ENCODE data around the gene PPP1R8.
"Not testable (repeated sequence)": the region's sequence is repeated elsewhere in the genome, so short reads cannot be mapped to it uniquely, and the experiment has no call there.

The PPP1R8 gene

GRCh38 chr1:27830621-27831440 lies at the start of gene PPP1R8:
PPP1R8 (plus strand) TSS chr1:27830782; CDS start chr1:27830836, 54 bp downstream.
- peak; percentile 83 for DNase-seq (ENCODE audit: low read depth)

- DNase-seq (ENCODE audit: low read depth) = no peak
These were observed 47.6 kb upstream of the PPP1R8 start for GRCh38 chr1:27782950-27783349.

GRCh38 chr1:27784700-27785099 lies 45.9 kb upstream of the PPP1R8 start:
- DNase-seq (ENCODE audit: low read depth) = no peak

GRCh38 chr1:27785781-27786455 lies 44.7 kb upstream of the PPP1R8 start:
- DNase-seq (ENCODE audit: low read depth) = no peak

- DNase-seq (ENCODE audit: low read depth) = no peak
These were observed 42.7 kb upstream of the PPP1R8 start for GRCh38 chr1:27787895-27788294.

- DNase-seq (ENCODE audit: low read depth) = no peak
These were observed 41.0 kb upstream of the PPP1R8 start for GRCh38 chr1:27789540-27790041.

GRCh38 chr1:27790270-27790669 lies 40.3 kb upstream of the PPP1R8 start:
- DNase-seq (ENCODE audit: low read depth) = not testable (repeated sequence)

GRCh38 chr1:27795601-27796000 lies 35.0 kb upstream of the PPP1R8 start:
- DNase-seq (ENCODE audit: low read depth) = no peak

GRCh38 chr1:27804791-27805190 lies 25.8 kb upstream of the PPP1R8 start:
- DNase-seq (ENCODE audit: low read depth) = no peak

- DNase-seq (ENCODE audit: low read depth) = no peak
These were observed 23.8 kb upstream of the PPP1R8 start for GRCh38 chr1:27806758-27807157.

- no peak for DNase-seq (ENCODE audit: low read depth)
These were observed 23.2 kb upstream of the PPP1R8 start for GRCh38 chr1:27807385-27807784.

- DNase-seq (ENCODE audit: low read depth) = not testable (repeated sequence)
These were observed 22.5 kb upstream of the PPP1R8 start for GRCh38 chr1:27808131-27808530.

- DNase-seq (ENCODE audit: low read depth) = no peak
These were observed 20.7 kb upstream of the PPP1R8 start for GRCh38 chr1:27809883-27810282.

- DNase-seq (ENCODE audit: low read depth) = no peak
These were observed 18.7 kb upstream of the PPP1R8 start for GRCh38 chr1:27811741-27812500.

GRCh38 chr1:27816921-27817630 lies 13.5 kb upstream of the PPP1R8 start:
- no peak for DNase-seq (ENCODE audit: low read depth)

GRCh38 chr1:27821761-27822315 lies 8.7 kb upstream of the PPP1R8 start:
- no peak for DNase-seq (ENCODE audit: low read depth)

- DNase-seq (ENCODE audit: low read depth) = no peak
These were observed 6.8 kb upstream of the PPP1R8 start for GRCh38 chr1:27823784-27824183.

GRCh38 chr1:27824411-27824810 lies 6.2 kb upstream of the PPP1R8 start:
- DNase-seq (ENCODE audit: low read depth) = no peak

GRCh38 chr1:27829339-27829960 lies 1.1 kb upstream of the PPP1R8 start:
- DNase-seq (ENCODE audit: low read depth) = not testable (repeated sequence)

- no peak for DNase-seq (ENCODE audit: low read depth)
These were observed 1.2 kb downstream of the PPP1R8 start for GRCh38 chr1:27831568-27832410.

All from activated T-cell treated with anti-CD3 and anti-CD28 coated beads for 1 hour (primary cell).